NT2/D1 (cell line): ENCODE data around the gene NAMPT.

ENCODE experiments used
- SUZ12 ChIP-seq: IDR thresholded peaks from 2 replicates; pipeline ENCODE4 v1.6.1; 2011; ENCODE audit not compliant: insufficient read length, insufficient read depth; ENCODE audit errors: extremely low read depth
- YY1 ChIP-seq: IDR thresholded peaks from 2 replicates; pipeline ENCODE4 v1.6.1; 2011; ENCODE audit not compliant: insufficient read length, insufficient read depth
- ZNF274 ChIP-seq: IDR thresholded peaks from 2 replicates; pipeline ENCODE4 v1.6.1; 2011; ENCODE audit warnings: mild to moderate bottlenecking, low read depth, low read length

GRCh38 chr7:106225856-106226255 is 58.9 kb downstream of the NAMPT start:
- TF ChIP-seq ZNF274: no peak
- TF ChIP-seq SUZ12: no peak
- TF ChIP-seq YY1: no peak
